DOHH2 (cell line): ENCODE results near the gene ZNF778.

Source experiments
- H3F3A ChIP-seq: fragments of 200-600 bp; sonication (generic), shearing (Covaris generic); 2 replicates; pipeline ENCODE4 v1.6.0; 2016; ENCODE audit warnings: antibody characterized with exemption, mild to moderate bottlenecking; ENCODE audit not compliant: control insufficient read depth, insufficient read depth
- H3K27ac ChIP-seq: fragments of 200-600 bp; sonication (generic); 2 replicates; pipeline ENCODE4 v1.5.1; 2014; ENCODE audit warnings: low read depth, mild to moderate bottlenecking, low read length, moderate library complexity
- H3K27me3 ChIP-seq: fragments of 200-600 bp; sonication (generic); 2 replicates; pipeline ENCODE4 v1.6.1; 2014; ENCODE audit warnings: mild to moderate bottlenecking, low read length, mixed read lengths; ENCODE audit not compliant: control insufficient read depth
- H3K36me3 ChIP-seq: fragments of 200-600 bp; sonication (generic); 2 replicates; pipeline ENCODE4 v1.6.1; 2014; ENCODE audit warnings: mild to moderate bottlenecking, low read length, moderate library complexity, mixed read lengths; ENCODE audit not compliant: control insufficient read depth
- H3K4me1 ChIP-seq: fragments of 200-600 bp; sonication (generic); 2 replicates; pipeline ENCODE4 v1.6.1; 2014; ENCODE audit warnings: mild to moderate bottlenecking, low read length, mixed read lengths; ENCODE audit not compliant: control insufficient read depth
- H3K4me2 ChIP-seq: fragments of 200-600 bp; sonication (generic); 2 replicates; pipeline ENCODE4 v1.6.0; 2014; ENCODE audit warnings: mild to moderate bottlenecking, low read length, moderate library complexity
- H3K4me3 ChIP-seq: fragments of 200-600 bp; sonication (generic); 2 replicates; pipeline ENCODE4 v1.5.1; 2014; ENCODE audit warnings: mild to moderate bottlenecking, low read length, mixed read lengths
- H3K79me2 ChIP-seq: fragments of 200-600 bp; sonication (generic); 2 replicates; pipeline ENCODE4 v1.6.1; 2014; ENCODE audit warnings: mild to moderate bottlenecking, low read length, mixed read lengths; ENCODE audit not compliant: control insufficient read depth
- H3K9me2 ChIP-seq: fragments of 200-600 bp; sonication (generic); replicated peaks from 2 replicates; pipeline ENCODE4 v1.6.1; 2014; ENCODE audit warnings: mild to moderate bottlenecking, low read length, mixed read lengths; ENCODE audit not compliant: control insufficient read depth
- H3K9me3 ChIP-seq: fragments of 200-600 bp; sonication (generic); 2 replicates; pipeline ENCODE4 v1.6.1; 2014; ENCODE audit warnings: antibody characterized with exemption, low read length, mixed read lengths; ENCODE audit not compliant: control insufficient read depth, insufficient read depth
- H4K20me1 ChIP-seq: fragments of 200-600 bp; sonication (generic); 2 replicates; pipeline ENCODE4 v1.6.0; 2014; ENCODE audit warnings: low read depth, mild to moderate bottlenecking, antibody characterized with exemption, low read length, moderate library complexity; ENCODE audit not compliant: control insufficient read depth, insufficient read depth
- CTCF ChIP-seq: fragments of 200-600 bp; sonication (generic); IDR thresholded peaks from one replicate; pipeline ENCODE4 v1.5.1; 2014; ENCODE audit warnings: antibody characterized with exemption, mild to moderate bottlenecking, low read depth, low read length; ENCODE audit not compliant: poor library complexity, severe bottlenecking
- EZH2phosphoT487 ChIP-seq: fragments of 200-600 bp; sonication (generic); IDR thresholded peaks from 2 replicates; pipeline ENCODE4 v1.6.1; 2017; ENCODE audit warnings: borderline replicate concordance, mild to moderate bottlenecking, antibody characterized with exemption, low read length, moderate library complexity, mixed read lengths

Gene ZNF778

GRCh38 chr16:89219365-89219764, 1.9 kb downstream of the ZNF778 start:
- H3K79me2 ChIP-seq, result peaks cover 6% of the 10 kb centered on the region
- no peak overlapping the region for H3K4me3 ChIP-seq
- no peak for TF ChIP-seq EZH2phosphoT487
- TF ChIP-seq CTCF, result no peak
- H3K9me3 ChIP-seq, result no peaks in the 10 kb centered on the region
- H3K4me1 ChIP-seq, result peaks cover 9% of the 10 kb centered on the region
- no peak overlapping the region for H3K27ac ChIP-seq
- H3K27me3 ChIP-seq, result no peaks in the 10 kb centered on the region
- H3K9me2 ChIP-seq, result no peaks in the 10 kb centered on the region
- H3K4me2 ChIP-seq, result no peak overlapping the region
- no peaks in the 10 kb centered on the region for H4K20me1 ChIP-seq
- H3F3A ChIP-seq, result peaks cover 11% of the 10 kb centered on the region
- H3K36me3 ChIP-seq, result peaks cover 7% of the 10 kb centered on the region; the same call in 1 of the 2 replicates

GRCh38 chr16:89221604-89222003, 4.1 kb downstream of the ZNF778 start:
- Histone ChIP-seq H3K9me2 (no peaks in the 10 kb centered on the region), H3K4me2 (no peak overlapping the region), H4K20me1 (no peaks in the 10 kb centered on the region), H3K36me3 (peaks cover 10% of the 10 kb centered on the region), H3K79me2 (peaks cover 5% of the 10 kb centered on the region), H3K27ac (no peak overlapping the region), H3K9me3 (no peaks in the 10 kb centered on the region), H3K4me3 (no peak overlapping the region), H3F3A (peaks cover 4% of the 10 kb centered on the region), H3K4me1 (peaks cover 4% of the 10 kb centered on the region), H3K27me3 (no peaks in the 10 kb centered on the region)
- TF ChIP-seq EZH2phosphoT487, result no peak
- TF ChIP-seq CTCF, result no peak

- no peaks in the 10 kb centered on the region; the same call in 1 of the 2 replicates for H3K9me3 ChIP-seq
- H3K4me1 ChIP-seq, result no peaks in the 10 kb centered on the region; the same call in 1 of the 2 replicates
- H3K9me2 ChIP-seq, result no peaks in the 10 kb centered on the region
- no peak overlapping the region for H3K4me3 ChIP-seq
- H3K27ac ChIP-seq, result no peak overlapping the region
- no peaks in the 10 kb centered on the region for H4K20me1 ChIP-seq
- no peak for TF ChIP-seq EZH2phosphoT487
- no peak for TF ChIP-seq CTCF
- H3K4me2 ChIP-seq, result no peak overlapping the region
- H3K27me3 ChIP-seq, result no peaks in the 10 kb centered on the region
- H3K36me3 ChIP-seq, result peaks cover 23% of the 10 kb centered on the region
- H3K79me2 ChIP-seq, result no peaks in the 10 kb centered on the region
- H3F3A ChIP-seq, result no peaks in the 10 kb centered on the region
Measured at GRCh38 chr16:89222931-89223330, 5.4 kb downstream of the ZNF778 start.
